CD4-positive, alpha-beta T cell (primary cell): ENCODE results near the gene PLCB1. TPM values are rescaled to one million over a fixed set of nuclear protein-coding genes. Genes with fewer than 3 reads are reported as not detected.

ENCODE experiments used
- ATAC-seq: fragments of 200-7000 bp; cut with Tn5 transposase; one replicate; pipeline ENCODE4 v1.10.0; 2022; ENCODE audit warnings: mild to moderate bottlenecking; ENCODE audit not compliant: poor library complexity
- CTCF ChIA-PET: fragments of 350-600 bp; sonication (Branson Sonifier 250); formaldehyde crosslinking; loops from one replicate; lab custom pipeline; 2021; ENCODE audit warnings: antibody characterized with exemption, inconsistent platforms; lab: Charles Lee
- POLR2A ChIA-PET: fragments of 350-600 bp; sonication (Branson Sonifier 250); formaldehyde crosslinking; loops from one replicate; lab custom pipeline; 2021; ENCODE audit warnings: antibody characterized with exemption, inconsistent platforms; lab: Charles Lee
- DNase-seq, 14 experiments: peaks; one replicate each; pipeline ENCODE4 v3.0.0-alpha.2; 2013 to 2020; ENCODE audit warnings: mixed read lengths in 2 of 14
- H3K27ac ChIP-seq, 2 donors: one replicate each; pipeline versions ENCODE4 v1.5.1 to v1.7.0; 2013; ENCODE audit warnings: low read length in 2 of 2, low read depth in 1 of 2, mild to moderate bottlenecking in 1 of 2
- H3K27me3 ChIP-seq, 2 experiments: 1 replicate in 1 of 2; 2 replicates in 1 of 2; pipeline versions ENCODE4 v1.6.1 to v1.7.0; 2013; ENCODE audit warnings: low read length in 2 of 2, control low read depth in 1 of 2, mild to moderate bottlenecking in 1 of 2, moderate library complexity in 1 of 2; ENCODE audit not compliant: insufficient read depth in 2 of 2, control insufficient read depth in 1 of 2
- H3K36me3 ChIP-seq: one replicate; pipeline ENCODE4 v1.6.1; 2013; ENCODE audit warnings: low read length, control low read depth; ENCODE audit not compliant: insufficient read depth
- H3K4me1 ChIP-seq: one replicate; pipeline ENCODE4 v1.6.1; 2013; ENCODE audit warnings: low read length, control low read depth; ENCODE audit not compliant: insufficient read depth
- H3K4me3 ChIP-seq: one replicate; pipeline ENCODE4 v1.5.1; 2013; ENCODE audit warnings: mild to moderate bottlenecking, low read length, moderate library complexity
- H3K9me3 ChIP-seq, 2 experiments: 1 replicate in 1 of 2; 2 replicates in 1 of 2; pipeline versions ENCODE4 v1.6.1 to v1.7.0; 2013; ENCODE audit warnings: low read length in 2 of 2, mild to moderate bottlenecking in 2 of 2, control low read depth in 1 of 2, moderate library complexity in 1 of 2; ENCODE audit not compliant: control insufficient read depth in 1 of 2, insufficient read depth in 1 of 2
- H3K27ac Mint-ChIP-seq: one replicate; pipeline ENCODE4 v1.8.0; 2020; ENCODE audit warnings: mixed read lengths
- H3K27me3 Mint-ChIP-seq: one replicate; pipeline ENCODE4 v1.8.0; 2021; ENCODE audit warnings: mixed read lengths
- H3K36me3 Mint-ChIP-seq: one replicate; pipeline ENCODE4 v1.8.0; 2021; ENCODE audit warnings: low read depth, mixed read lengths
- H3K4me1 Mint-ChIP-seq: one replicate; pipeline ENCODE4 v1.8.0; 2021; ENCODE audit warnings: low read depth, mixed read lengths
- H3K4me3 Mint-ChIP-seq: one replicate; pipeline ENCODE4 v1.8.0; 2020; ENCODE audit warnings: mild to moderate bottlenecking, mixed read lengths
- H3K9me3 Mint-ChIP-seq: one replicate; pipeline ENCODE4 v1.8.0; 2020; ENCODE audit warnings: mixed read lengths
- CTCF ChIP-seq: fragments of 200-600 bp; IDR thresholded peaks from one replicate; pipeline ENCODE4 v1.8.0; 2022; ENCODE audit warnings: antibody characterized with exemption, mild to moderate bottlenecking
- intact Hi-C, 2 experiments: fragments of 100-400 bp; cut with DNase I in 1 of 2; cut with micrococcal nuclease in 1 of 2; formaldehyde crosslinking; loops; one replicate each; pipeline versions ENCODE4 v1.15.1 to v1.9.0; 2023 to 2025; cut with DNase I, micrococcal nuclease
- total RNA-seq, 174 experiments: library from RNA in 2 of 174; stranded (reverse) in 2 of 174; gene quantifications; one replicate each; pipeline ENCODE4 v1.2.3 and lab custom pipeline; 2021 to 2026

Gene PLCB1
- total RNA-seq, 2 experiments from 2014 or later, result 3.8 to 5.6 TPM

GRCh38 chr20:8648466-8648865 is 516.4 kb downstream of the PLCB1 start:
- intact Hi-C loops, result no loop called here
- Histone ChIP-seq H3K9me3 (no peaks in the 10 kb centered on the region), H3K27ac (no peak overlapping the region), H3K36me3 (no peaks in the 10 kb centered on the region), H3K27me3 (no peaks in the 10 kb centered on the region), H3K4me3 (no peak overlapping the region), H3K4me1 (no peaks in the 10 kb centered on the region)
- no peaks in the 10 kb centered on the region for H3K4me1 Mint-ChIP-seq
- no peak overlapping the region for H3K27ac Mint-ChIP-seq
- TF ChIP-seq CTCF, result no peak
- DNase-seq, result no peak
- no peaks in the 10 kb centered on the region for H3K27me3 Mint-ChIP-seq
- no peak for ATAC-seq
- no peaks in the 10 kb centered on the region for H3K9me3 Mint-ChIP-seq
- CTCF ChIA-PET, result interaction anchor here (1.4 kb wide), 1 partner anchor 15 kb away, joined by 3 read pairs; no protein-coding TSS in a partner anchor
- no peak overlapping the region for H3K4me3 Mint-ChIP-seq
- H3K36me3 Mint-ChIP-seq, result peaks cover 4% of the 10 kb centered on the region
- POLR2A ChIA-PET, result no interaction called here

- ChIA-PET CTCF (no interaction called here), POLR2A (no interaction called here)
- no peaks in the 10 kb centered on the region for H3K27me3 Mint-ChIP-seq
- Histone ChIP-seq H3K4me1 (no peaks in the 10 kb centered on the region), H3K4me3 (no peak overlapping the region), H3K36me3 (no peaks in the 10 kb centered on the region), H3K9me3 (no peaks in the 10 kb centered on the region), H3K27me3 (no peaks in the 10 kb centered on the region), H3K27ac (no peak overlapping the region)
- no peaks in the 10 kb centered on the region for H3K4me1 Mint-ChIP-seq
- no peak overlapping the region for H3K27ac Mint-ChIP-seq
- no peak for TF ChIP-seq CTCF
- no peak overlapping the region for H3K4me3 Mint-ChIP-seq
- ATAC-seq (no peak), DNase-seq (no peak)
- H3K36me3 Mint-ChIP-seq, result no peaks in the 10 kb centered on the region
- H3K9me3 Mint-ChIP-seq, result no peaks in the 10 kb centered on the region
- intact Hi-C loops, result no loop called here
Observed at GRCh38 chr20:8652396-8652795, 520.3 kb downstream of the PLCB1 start.

- no peaks in the 10 kb centered on the region for H3K4me1 Mint-ChIP-seq
- no peak for DNase-seq
- CTCF ChIA-PET, result no interaction called here
- no peak overlapping the region for H3K4me3 ChIP-seq
- H3K4me1 ChIP-seq, result no peaks in the 10 kb centered on the region
- H3K4me3 Mint-ChIP-seq, result no peak overlapping the region
- TF ChIP-seq CTCF, result no peak
- intact Hi-C loops, result no loop called here
- no peaks in the 10 kb centered on the region for H3K27me3 Mint-ChIP-seq
- H3K36me3 ChIP-seq, result no peaks in the 10 kb centered on the region
- no peaks in the 10 kb centered on the region for H3K9me3 Mint-ChIP-seq
- ATAC-seq, result no peak
- no peaks in the 10 kb centered on the region for H3K36me3 Mint-ChIP-seq
- H3K27ac ChIP-seq, result no peak overlapping the region
- no peak overlapping the region for H3K27ac Mint-ChIP-seq
- no peaks in the 10 kb centered on the region for H3K9me3 ChIP-seq
- H3K27me3 ChIP-seq, result no peaks in the 10 kb centered on the region
- POLR2A ChIA-PET, result no interaction called here
Observed at GRCh38 chr20:8654486-8654885, 522.4 kb downstream of the PLCB1 start.
